ENCODE results near the gene KRTAP21-3. TPM values are rescaled to one million over a fixed set of nuclear protein-coding genes. Genes with fewer than 3 reads are reported as not detected.

The KRTAP21-3 gene
- total and polyA plus RNA-seq, 9 donors, result not detected

- TF ChIP-seq POLR2A (IDR thresholded peaks at IDR 0.05) (no peak), EP300 (IDR thresholded peaks at IDR 0.05) (no peak), CTCF (IDR thresholded peaks at IDR 0.05) (no peak)
- no peak overlapping the region for H3K4me3 ChIP-seq
- H3K27me3 ChIP-seq, result no peaks in the 10 kb centered on the region
- H3K9me3 ChIP-seq, result no peaks in the 10 kb centered on the region
- intact Hi-C loops (cut with DNase I), result no loop called here
- DNase-seq, result no peak
- 76 to 88% (median 85%) methylated on average over 2 of the region's 2 CpGs for WGBS, 3 donors
- H3K36me3 ChIP-seq, result no peaks in the 10 kb centered on the region
- no peak overlapping the region for H3K27ac ChIP-seq
- H3K4me1 ChIP-seq (ENCODE audit: insufficient read depth), result no peaks in the 10 kb centered on the region
Observed at GRCh38 chr21:30740462-30740861, 21.9 kb upstream of the KRTAP21-3 start.

GRCh38 chr21:30733026-30733425 is 14.4 kb upstream of the KRTAP21-3 start:
- 47 to 62% (median 61%) methylated on average over 1 of the region's 1 CpG for WGBS, 3 donors
- Histone ChIP-seq H3K27ac (no peak overlapping the region), H3K4me1 (ENCODE audit: insufficient read depth) (no peaks in the 10 kb centered on the region), H3K27me3 (no peaks in the 10 kb centered on the region), H3K4me3 (no peak overlapping the region), H3K9me3 (no peaks in the 10 kb centered on the region), H3K36me3 (no peaks in the 10 kb centered on the region)
- intact Hi-C loops (cut with DNase I), result no loop called here
- DNase-seq, result no peak
- TF ChIP-seq EP300 (IDR thresholded peaks at IDR 0.05) (no peak), CTCF (IDR thresholded peaks at IDR 0.05) (no peak), POLR2A (IDR thresholded peaks at IDR 0.05) (no peak)

GRCh38 chr21:30726726-30727125 is 8.1 kb upstream of the KRTAP21-3 start:
- Histone ChIP-seq H3K4me3 (no peak overlapping the region), H3K27ac (no peak overlapping the region), H3K36me3 (no peaks in the 10 kb centered on the region), H3K4me1 (ENCODE audit: insufficient read depth) (no peaks in the 10 kb centered on the region), H3K27me3 (no peaks in the 10 kb centered on the region), H3K9me3 (no peaks in the 10 kb centered on the region)
- 58 to 77% (median 61%) methylated on average over 1 of the region's 1 CpG for WGBS, 3 donors
- DNase-seq, result no peak
- intact Hi-C loops (cut with DNase I), result no loop called here
- TF ChIP-seq CTCF (IDR thresholded peaks at IDR 0.05) (no peak), POLR2A (IDR thresholded peaks at IDR 0.05) (no peak), EP300 (IDR thresholded peaks at IDR 0.05) (no peak)

- DNase-seq, result no peak
- Histone ChIP-seq H3K4me3 (no peak overlapping the region), H3K27me3 (no peaks in the 10 kb centered on the region), H3K36me3 (no peaks in the 10 kb centered on the region), H3K27ac (no peak overlapping the region), H3K4me1 (ENCODE audit: insufficient read depth) (no peaks in the 10 kb centered on the region), H3K9me3 (no peaks in the 10 kb centered on the region)
- intact Hi-C loops (cut with DNase I), result no loop called here
- 85 to 88% (median 88%) methylated on average over 1 of the region's 1 CpG for WGBS, 3 donors
- TF ChIP-seq EP300 (IDR thresholded peaks at IDR 0.05), result no peak
- TF ChIP-seq CTCF (IDR thresholded peaks at IDR 0.05), result no peak
- TF ChIP-seq POLR2A (IDR thresholded peaks at IDR 0.05), result no peak
Observed at GRCh38 chr21:30719401-30719800, 824 bp upstream of the KRTAP21-3 start.

GRCh38 chr21:30717105-30717504 is 1.5 kb downstream of the KRTAP21-3 start:
- Histone ChIP-seq H3K27ac (no peak overlapping the region), H3K36me3 (no peaks in the 10 kb centered on the region), H3K9me3 (no peaks in the 10 kb centered on the region), H3K27me3 (no peaks in the 10 kb centered on the region), H3K4me3 (no peak overlapping the region), H3K4me1 (ENCODE audit: insufficient read depth) (no peaks in the 10 kb centered on the region)
- WGBS, 3 donors, result 84 to 89% (median 85%) methylated on average over 2 of the region's 2 CpGs
- no peak for DNase-seq
- TF ChIP-seq EP300 (IDR thresholded peaks at IDR 0.05) (no peak), CTCF (IDR thresholded peaks at IDR 0.05) (no peak), POLR2A (IDR thresholded peaks at IDR 0.05) (no peak)
- intact Hi-C loops (cut with DNase I), result no loop called here
